H9 (cell line): ENCODE results near the gene NAGA. TPM values are rescaled to one million over a fixed set of nuclear protein-coding genes. Genes with fewer than 3 reads are reported as not detected.

ENCODE experiments used
- DNase-seq: peaks from one replicate; pipeline ENCODE4 v3.0.0-alpha.2; 2017
- H2AFZ ChIP-seq: one replicate; pipeline ENCODE4 v1.6.1; 2013; ENCODE audit warnings: mild to moderate bottlenecking, low read length, control low read depth, moderate library complexity
- H2AK5ac ChIP-seq: 2 replicates; pipeline ENCODE4 v1.6.1; 2013; ENCODE audit warnings: low read length, control low read depth, mixed read lengths; ENCODE audit not compliant: insufficient read length
- H2BK120ac ChIP-seq: one replicate; pipeline ENCODE4 v1.6.1; 2013; ENCODE audit warnings: low read depth, mild to moderate bottlenecking, low read length, control low read depth, inconsistent platforms; ENCODE audit not compliant: poor library complexity, severe bottlenecking
- H2BK12ac ChIP-seq: 2 replicates; pipeline ENCODE4 v1.6.1; 2013; ENCODE audit warnings: low read length, control low read depth, mixed read lengths, low read depth; ENCODE audit not compliant: insufficient read length
- H2BK15ac ChIP-seq: 2 replicates; pipeline ENCODE4 v1.6.1; 2013; ENCODE audit warnings: low read depth, low read length, control low read depth
- H2BK20ac ChIP-seq: one replicate; pipeline ENCODE4 v1.6.1; 2013; ENCODE audit warnings: low read depth, mild to moderate bottlenecking, low read length, control low read depth, inconsistent platforms; ENCODE audit not compliant: poor library complexity, severe bottlenecking
- H2BK5ac ChIP-seq: 2 replicates; pipeline ENCODE4 v1.6.1; 2013; ENCODE audit warnings: low read length, control low read depth, mixed read lengths; ENCODE audit not compliant: insufficient read length
- H3K14ac ChIP-seq: 2 replicates; pipeline ENCODE4 v1.6.1; 2013; ENCODE audit warnings: low read length, control low read depth; ENCODE audit not compliant: insufficient read depth
- H3K18ac ChIP-seq: 2 replicates; pipeline ENCODE4 v1.6.1; 2013; ENCODE audit warnings: low read depth, mild to moderate bottlenecking, mixed read lengths, low read length, control low read depth; ENCODE audit not compliant: insufficient read length
- H3K23ac ChIP-seq: 2 replicates; pipeline ENCODE4 v1.6.1; 2013; ENCODE audit warnings: low read length, control low read depth, mixed read lengths, low read depth; ENCODE audit not compliant: insufficient read length
- H3K23me2 ChIP-seq: 2 replicates; pipeline ENCODE4 v1.6.1; 2013; ENCODE audit warnings: low read depth, mild to moderate bottlenecking, mixed read lengths, low read length, control low read depth; ENCODE audit not compliant: insufficient read length, poor library complexity, severe bottlenecking
- H3K27ac ChIP-seq: 2 replicates; pipeline ENCODE4 v1.5.1; 2013; ENCODE audit warnings: low read length, control low read depth, mixed read lengths, low read depth; ENCODE audit not compliant: insufficient read length
- H3K27me3 ChIP-seq: 2 replicates; pipeline ENCODE4 v1.6.1; 2013; ENCODE audit warnings: low read length, control low read depth, inconsistent platforms; ENCODE audit not compliant: insufficient read depth
- H3K4ac ChIP-seq: 2 replicates; pipeline ENCODE4 v1.6.1; 2013; ENCODE audit warnings: low read depth, mild to moderate bottlenecking, control low read depth, inconsistent platforms, low read length, moderate library complexity
- H3K4me1 ChIP-seq: 2 replicates; pipeline ENCODE4 v1.6.1; 2013; ENCODE audit warnings: low read length, control low read depth, inconsistent platforms; ENCODE audit not compliant: insufficient read depth
- H3K4me2 ChIP-seq: 2 replicates; pipeline ENCODE4 v1.6.1; 2013; ENCODE audit warnings: low read length, control low read depth, mixed read lengths; ENCODE audit not compliant: insufficient read length, insufficient read depth
- H3K56ac ChIP-seq: 2 replicates; pipeline ENCODE4 v1.6.1; 2013; ENCODE audit warnings: low read depth, mild to moderate bottlenecking, mixed read lengths, low read length, control low read depth; ENCODE audit not compliant: insufficient read length
- H3K79me1 ChIP-seq: 2 replicates; pipeline ENCODE4 v1.6.1; 2013; ENCODE audit warnings: low read depth, mild to moderate bottlenecking, moderate library complexity, low read length, control low read depth, inconsistent platforms; ENCODE audit not compliant: insufficient read depth, poor library complexity, severe bottlenecking
- H3K79me2 ChIP-seq: 2 replicates; pipeline ENCODE4 v1.6.1; 2013; ENCODE audit warnings: low read length, control low read depth, inconsistent platforms; ENCODE audit not compliant: insufficient read depth
- H3K9ac ChIP-seq: 2 replicates; pipeline ENCODE4 v1.6.1; 2013; ENCODE audit warnings: low read length, control low read depth, mixed read lengths; ENCODE audit not compliant: insufficient read length; ENCODE audit errors: extremely low read depth
- H3K9me3 ChIP-seq: one replicate; pipeline ENCODE4 v1.6.1; 2013; ENCODE audit warnings: low read depth, low read length, inconsistent platforms; ENCODE audit not compliant: control insufficient read depth
- H3T11ph ChIP-seq: one replicate; pipeline ENCODE4 v1.6.1; 2013; ENCODE audit warnings: mild to moderate bottlenecking, low read length, control low read depth, inconsistent platforms
- H4K20me1 ChIP-seq: one replicate; pipeline ENCODE4 v1.6.1; 2013; ENCODE audit not compliant: control insufficient read depth, insufficient read length, insufficient read depth
- H4K5ac ChIP-seq: 2 replicates; pipeline ENCODE4 v1.6.1; 2013; ENCODE audit warnings: low read depth, mild to moderate bottlenecking, mixed read lengths, low read length, control low read depth; ENCODE audit not compliant: insufficient read length
- H4K8ac ChIP-seq: replicated peaks from 2 replicates; pipeline ENCODE4 v1.6.1; 2013; ENCODE audit warnings: low read length, control low read depth, mixed read lengths, low read depth; ENCODE audit not compliant: insufficient read length
- H4K91ac ChIP-seq: 2 replicates; pipeline ENCODE4 v1.6.1; 2013; ENCODE audit warnings: low read depth, mild to moderate bottlenecking, moderate library complexity, mixed read lengths, low read length, control low read depth; ENCODE audit not compliant: insufficient read length
- H3K27ac Mint-ChIP-seq, 3 experiments: 2 replicates in 2 of 3; 3 replicates in 1 of 3; pipeline ENCODE4 v1.8.0; 2020 to 2021; ENCODE audit warnings: mixed read lengths in 3 of 3, mild to moderate bottlenecking in 1 of 3, moderate library complexity in 1 of 3
- H3K27me3 Mint-ChIP-seq: 2 replicates; pipeline ENCODE4 v1.8.0; 2021; ENCODE audit warnings: low read depth, mild to moderate bottlenecking, moderate library complexity, mixed read lengths
- H3K36me3 Mint-ChIP-seq, 3 experiments: 2 replicates in 2 of 3; 3 replicates in 1 of 3; pipeline ENCODE4 v1.8.0; 2020 to 2021; ENCODE audit warnings: low read depth in 3 of 3, mixed read lengths in 3 of 3; ENCODE audit not compliant: insufficient read depth in 1 of 3
- H3K4me1 Mint-ChIP-seq, 2 experiments: 2 replicates each; pipeline ENCODE4 v1.8.0; 2020; ENCODE audit warnings: mixed read lengths in 2 of 2
- H3K4me3 Mint-ChIP-seq, 2 experiments: 2 replicates in 1 of 2; 3 replicates in 1 of 2; pipeline ENCODE4 v1.8.0; 2020 to 2021; ENCODE audit warnings: mild to moderate bottlenecking in 2 of 2, mixed read lengths in 2 of 2, moderate library complexity in 1 of 2
- H3K9me3 Mint-ChIP-seq, 2 experiments: 2 replicates in 1 of 2; 3 replicates in 1 of 2; pipeline ENCODE4 v1.8.0; 2020; ENCODE audit warnings: mild to moderate bottlenecking in 2 of 2, mixed read lengths in 2 of 2, moderate library complexity in 1 of 2
- WGBS: extraction: QIAGEN DNeasy Blood & Tissue Kit; methylation state at CpG from one replicate; pipeline ENCODE4 v1.1.7; 2013; ENCODE audit warnings: missing lambda C conversion rate, low lambda C conversion rate, mixed read lengths; ENCODE audit not compliant: insufficient read length; ENCODE audit errors: extremely low coverage; 5-methylcytosine and 5-hydroxymethylcytosine counted together
- total RNA-seq: library from RNA; stranded (reverse); gene quantifications from 2 replicates; pipeline ENCODE4 v1.2.1, GENCODE V29; 2021
- TF ChIP-seq, protein P1 (sequence below): fragments of 200-600 bp; sonication (generic); conservative IDR thresholded peaks from 3 replicates; pipeline ENCODE4 v1.8.0; 2021; ENCODE audit warnings: antibody characterized with exemption, mild to moderate bottlenecking

NAGA gene
- total RNA-seq, 1 experiment from 2014 or later: 16.1 TPM

DNA sequence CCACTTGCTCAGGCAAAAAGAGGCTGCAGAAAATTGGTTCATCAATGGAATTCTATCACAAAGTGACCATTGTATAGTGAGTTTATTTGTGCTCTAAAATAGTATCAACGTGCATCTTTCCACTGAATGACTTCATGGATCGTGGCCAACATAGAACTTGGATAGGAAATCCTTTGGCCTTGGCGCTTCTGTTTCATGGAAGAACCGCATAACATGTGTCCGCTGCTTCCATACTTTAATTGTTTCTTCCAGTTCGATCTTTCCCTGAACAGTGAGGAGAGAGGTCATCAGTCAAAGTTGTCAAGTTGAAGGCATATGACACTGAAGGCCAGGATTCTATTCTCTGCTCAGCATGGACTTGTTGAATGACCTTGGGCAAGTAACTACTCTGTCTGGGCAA lies 15.4 kb upstream of the NAGA start:
- TF ChIP-seq, protein P1, sequence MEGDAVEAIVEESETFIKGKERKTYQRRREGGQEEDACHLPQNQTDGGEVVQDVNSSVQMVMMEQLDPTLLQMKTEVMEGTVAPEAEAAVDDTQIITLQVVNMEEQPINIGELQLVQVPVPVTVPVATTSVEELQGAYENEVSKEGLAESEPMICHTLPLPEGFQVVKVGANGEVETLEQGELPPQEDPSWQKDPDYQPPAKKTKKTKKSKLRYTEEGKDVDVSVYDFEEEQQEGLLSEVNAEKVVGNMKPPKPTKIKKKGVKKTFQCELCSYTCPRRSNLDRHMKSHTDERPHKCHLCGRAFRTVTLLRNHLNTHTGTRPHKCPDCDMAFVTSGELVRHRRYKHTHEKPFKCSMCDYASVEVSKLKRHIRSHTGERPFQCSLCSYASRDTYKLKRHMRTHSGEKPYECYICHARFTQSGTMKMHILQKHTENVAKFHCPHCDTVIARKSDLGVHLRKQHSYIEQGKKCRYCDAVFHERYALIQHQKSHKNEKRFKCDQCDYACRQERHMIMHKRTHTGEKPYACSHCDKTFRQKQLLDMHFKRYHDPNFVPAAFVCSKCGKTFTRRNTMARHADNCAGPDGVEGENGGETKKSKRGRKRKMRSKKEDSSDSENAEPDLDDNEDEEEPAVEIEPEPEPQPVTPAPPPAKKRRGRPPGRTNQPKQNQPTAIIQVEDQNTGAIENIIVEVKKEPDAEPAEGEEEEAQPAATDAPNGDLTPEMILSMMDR: no peak
- Mint-ChIP-seq H3K36me3 (peaks cover 41 to 66% (median 56%) of the 10 kb centered on the region in 3 experiments), H3K27ac (no peak overlapping the region), H3K27me3 (no peaks in the 10 kb centered on the region; the same call in 1 of the 2 replicates), H3K4me1 (peaks cover 0 to 7% of the 10 kb centered on the region in 2 experiments; a peak in 3 of 4 replicates), H3K9me3 (peaks cover 9 to 11% of the 10 kb centered on the region in 2 experiments; a peak in 4 of 5 replicates), H3K4me3 (no peak overlapping the region)
- no peak overlapping the region for H3K9ac ChIP-seq
- H3K79me2 ChIP-seq: no peaks in the 10 kb centered on the region; the same call in 1 of the 2 replicates
- no peak overlapping the region for H2AFZ ChIP-seq
- H2BK20ac ChIP-seq: no peak overlapping the region
- no peak overlapping the region for H3T11ph ChIP-seq
- no peak overlapping the region for H2AK5ac ChIP-seq
- H2BK12ac ChIP-seq: no peak overlapping the region
- no peak overlapping the region for H4K8ac ChIP-seq
- H3K4me2 ChIP-seq: no peak overlapping the region
- no peaks in the 10 kb centered on the region for H3K27me3 ChIP-seq
- H3K79me1 ChIP-seq: peaks cover 3% of the 10 kb centered on the region
- H4K91ac ChIP-seq: no peak overlapping the region
- no peak overlapping the region for H3K14ac ChIP-seq
- no peak overlapping the region for H3K23ac ChIP-seq
- no peak overlapping the region for H3K18ac ChIP-seq
- no peak overlapping the region for H4K5ac ChIP-seq
- no peak overlapping the region for H3K27ac ChIP-seq
- H3K9me3 ChIP-seq: no peaks in the 10 kb centered on the region
- no peak overlapping the region for H3K56ac ChIP-seq
- no peak overlapping the region for H2BK15ac ChIP-seq
- H2BK120ac ChIP-seq: no peak overlapping the region
- no peaks in the 10 kb centered on the region for H4K20me1 ChIP-seq
- H2BK5ac ChIP-seq: no peak overlapping the region
- H3K23me2 ChIP-seq: peaks cover 1% of the 10 kb centered on the region
- no CpG with 5 or more reads among the region's 6 CpGs for WGBS
- no peak overlapping the region for H3K4ac ChIP-seq
- DNase-seq: no peak
- H3K4me1 ChIP-seq: no peaks in the 10 kb centered on the region
